Measurements from ENCODE around the gene BCL2.

The BCL2 gene

DNA sequence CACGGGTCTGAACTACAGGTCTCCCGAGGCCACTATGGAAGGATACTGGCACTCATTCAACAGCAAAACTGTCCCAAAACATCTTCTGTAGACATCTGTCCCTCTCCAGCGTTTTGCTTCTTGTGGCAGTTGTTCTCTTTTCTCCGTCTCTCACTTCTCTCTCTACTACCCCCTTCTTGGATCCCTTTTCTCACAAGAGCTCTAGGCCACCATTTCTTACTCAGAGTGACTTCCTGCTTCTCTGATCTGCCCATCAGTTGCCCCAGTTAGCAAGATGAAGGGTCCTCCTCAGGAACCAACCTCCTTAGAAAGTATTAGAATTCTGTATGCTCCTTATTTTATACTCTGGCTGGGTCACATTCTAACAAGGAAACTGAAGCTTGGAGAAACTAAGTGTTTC lies 32.6 kb downstream of the BCL2 start:
- no peak for DNase-seq (ENCODE audit: low read depth in 2 of 2)

DNA sequence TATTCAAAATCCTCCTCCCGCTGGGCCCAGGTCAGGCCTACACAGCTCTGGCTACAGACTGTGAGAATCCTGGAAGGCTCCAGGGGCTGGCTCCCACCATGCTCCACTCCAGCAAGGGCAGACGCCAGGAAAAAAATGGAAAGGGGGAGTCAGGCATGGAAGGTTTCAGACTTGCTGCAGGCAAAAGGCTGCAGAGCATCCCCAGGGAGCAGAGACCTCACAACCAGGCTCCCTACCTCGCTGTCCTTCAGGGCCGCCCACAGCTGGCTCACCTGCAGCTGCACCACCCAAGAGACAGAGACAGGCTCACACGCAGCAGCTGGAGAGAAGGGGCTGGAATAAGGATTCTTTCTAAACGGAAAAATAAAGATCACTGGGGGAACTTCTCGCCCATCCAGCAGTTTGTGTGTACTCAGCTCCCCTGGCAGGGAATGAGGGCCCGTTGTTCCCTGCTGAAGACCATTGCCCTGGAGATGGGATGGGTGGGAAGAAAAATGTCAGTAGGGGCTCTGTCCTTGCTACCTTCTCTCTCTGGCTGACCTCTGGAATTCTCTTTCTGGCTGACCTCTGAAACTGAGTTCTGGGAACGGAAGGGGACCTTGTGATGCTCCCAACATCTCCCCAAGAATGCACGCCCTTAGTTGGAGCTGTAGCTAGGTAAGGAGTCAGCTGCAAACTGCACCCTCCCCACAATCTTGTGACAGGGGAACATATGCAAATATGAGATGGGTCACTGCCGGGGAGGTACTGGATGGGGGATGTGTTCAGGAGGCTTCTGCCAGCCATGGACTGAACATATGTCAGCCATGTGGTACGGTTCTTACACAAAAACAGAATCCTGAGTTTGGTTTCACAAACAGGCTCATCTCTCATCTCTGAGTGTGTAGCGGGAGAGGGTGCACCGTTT lies 34.5 kb downstream of the BCL2 start:
- DNase-seq (ENCODE audit: low read depth in 2 of 2): no peak

DNA sequence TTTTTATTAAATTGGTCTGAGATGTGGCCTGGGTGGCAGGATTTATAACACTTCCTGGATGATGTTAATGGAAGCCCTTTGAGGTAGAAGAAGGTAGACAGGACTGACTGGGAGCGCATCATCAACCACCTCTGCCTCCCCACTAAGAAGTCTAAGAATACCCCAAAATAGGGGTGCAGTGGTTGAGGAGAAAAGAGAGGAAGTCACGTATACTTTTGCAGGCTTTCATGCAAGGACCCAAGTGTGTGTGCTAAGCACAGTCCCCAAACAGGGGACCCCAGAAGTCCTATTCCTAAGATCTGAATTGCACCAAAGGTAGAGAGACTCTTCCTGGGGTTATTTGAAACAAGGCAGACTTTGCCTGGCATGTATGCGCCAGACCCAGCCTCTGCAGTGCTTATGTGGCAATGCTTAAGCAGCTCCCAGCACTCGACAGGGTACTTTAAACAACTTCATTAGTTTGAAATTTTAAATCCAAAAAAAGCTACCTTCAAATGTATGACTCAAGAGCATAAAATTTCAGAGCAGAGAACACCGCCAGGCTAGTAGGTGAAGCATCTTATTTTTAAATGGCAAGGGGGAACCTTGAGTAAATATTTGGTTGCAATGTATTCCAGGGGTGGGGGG lies 35.3 kb downstream of the BCL2 start:
- DNase-seq (ENCODE audit: low read depth in 2 of 2): no peak

DNA sequence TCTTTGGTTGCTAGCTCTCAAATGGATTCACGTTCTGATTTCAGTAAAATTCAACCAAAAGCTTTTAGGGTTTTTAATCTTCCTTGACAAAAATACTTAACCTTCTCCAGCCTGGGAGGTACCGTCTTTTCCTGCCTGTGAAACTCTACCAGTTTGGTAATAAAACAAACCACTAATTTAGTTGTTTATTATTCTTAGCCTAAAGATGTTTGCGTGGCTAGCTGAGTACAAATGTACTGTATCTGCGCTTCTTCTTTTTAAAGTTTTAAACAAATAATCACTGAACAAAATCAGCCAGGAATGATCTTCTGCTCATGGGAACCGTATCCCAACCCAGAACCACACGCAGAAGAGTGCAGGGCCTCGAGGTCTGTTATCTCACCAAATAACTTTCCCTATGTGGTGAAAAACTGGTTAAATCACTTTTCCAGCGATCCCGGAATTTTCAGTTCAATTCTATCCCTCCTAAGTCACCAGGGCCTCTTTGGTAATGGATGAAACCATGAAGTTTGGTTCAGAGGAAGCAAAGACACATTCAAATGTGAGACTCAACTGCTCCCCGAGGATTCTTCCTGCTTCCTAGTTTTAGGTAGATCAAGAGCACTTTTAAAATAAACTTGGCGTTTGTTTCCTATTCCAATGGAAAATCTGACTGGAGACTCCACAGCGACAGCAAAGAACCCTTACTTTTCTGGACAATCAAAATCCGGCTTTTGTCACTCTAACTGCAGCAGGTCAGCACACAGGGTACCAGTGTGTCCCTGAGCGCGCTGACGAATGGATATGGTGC lies 36.1 kb downstream of the BCL2 start:
- DNase-seq (ENCODE audit: low read depth in 2 of 2): no peak

DNA sequence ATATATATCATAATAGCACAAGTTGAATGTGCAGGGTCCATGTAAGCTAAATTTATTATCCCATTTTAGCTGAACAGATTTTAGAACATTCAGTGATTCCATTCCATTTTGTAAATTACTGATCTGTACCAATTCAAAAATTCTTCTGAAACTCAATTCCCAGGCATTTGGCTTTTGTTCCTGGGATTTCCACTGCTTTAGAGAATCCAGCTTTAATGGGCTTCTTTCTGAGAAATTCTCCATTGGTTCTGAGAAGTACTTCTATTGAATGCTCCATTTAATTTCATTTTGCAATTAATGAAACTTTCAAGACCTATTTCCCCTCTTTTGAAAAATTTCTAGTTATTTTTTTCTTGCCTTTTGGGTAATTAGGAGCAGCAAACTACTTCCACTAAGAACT lies 36.8 kb downstream of the BCL2 start:
- DNase-seq (ENCODE audit: low read depth in 2 of 2): no peak

DNA sequence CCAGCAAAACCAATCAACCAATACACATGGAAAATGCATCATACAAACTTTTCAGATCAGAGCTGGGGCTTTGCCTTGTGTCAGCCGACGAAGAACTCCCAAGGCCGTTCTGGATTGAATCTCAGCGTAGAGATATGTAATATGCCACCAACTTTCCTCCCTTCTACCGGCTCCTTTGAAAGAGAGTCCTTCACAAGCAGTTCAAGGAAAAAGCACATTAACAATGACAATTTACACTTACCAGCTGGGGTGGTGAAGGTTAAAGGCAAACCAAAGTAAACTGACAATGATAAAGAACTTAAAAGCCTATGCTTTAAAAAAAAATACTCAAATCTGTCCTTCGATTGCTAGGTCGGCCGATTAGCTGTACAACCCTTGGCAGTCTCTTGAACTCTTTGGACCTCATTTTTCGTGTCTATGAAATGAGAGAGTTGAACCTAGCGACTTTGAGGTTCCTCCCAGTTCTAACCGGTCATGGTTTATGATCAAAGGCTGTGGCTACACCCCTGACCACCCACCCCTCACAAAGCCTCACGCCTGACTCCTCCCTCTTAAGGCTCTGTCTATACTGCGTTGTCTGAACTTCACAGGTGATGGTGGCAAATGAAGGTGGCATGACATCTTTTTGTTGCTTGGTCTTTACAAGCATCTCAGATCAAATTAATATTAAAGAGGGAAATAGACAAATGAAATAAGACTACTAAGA lies 46.2 kb downstream of the BCL2 start:
- DNase-seq (ENCODE audit: low read depth in 2 of 2): no peak

DNA sequence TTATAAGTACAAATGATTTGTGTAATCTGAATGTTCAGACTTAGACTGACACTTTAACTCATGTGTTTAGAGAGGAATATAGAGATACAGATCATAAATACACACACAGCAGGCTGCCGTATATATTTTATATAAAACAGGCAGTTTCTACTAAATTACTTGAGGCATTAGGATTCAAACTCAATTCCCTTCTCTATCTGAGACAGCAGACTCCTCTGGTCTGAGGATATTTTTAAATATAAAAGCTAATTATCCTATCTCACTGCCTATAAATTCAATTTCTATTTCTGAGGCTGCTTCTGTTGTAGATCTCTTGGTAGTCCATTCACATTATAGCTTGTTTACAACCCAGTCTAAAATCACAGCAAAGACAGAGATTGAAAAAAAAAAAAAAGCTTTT lies 46.9 kb downstream of the BCL2 start:
- no peak for DNase-seq (ENCODE audit: low read depth in 2 of 2)

DNA sequence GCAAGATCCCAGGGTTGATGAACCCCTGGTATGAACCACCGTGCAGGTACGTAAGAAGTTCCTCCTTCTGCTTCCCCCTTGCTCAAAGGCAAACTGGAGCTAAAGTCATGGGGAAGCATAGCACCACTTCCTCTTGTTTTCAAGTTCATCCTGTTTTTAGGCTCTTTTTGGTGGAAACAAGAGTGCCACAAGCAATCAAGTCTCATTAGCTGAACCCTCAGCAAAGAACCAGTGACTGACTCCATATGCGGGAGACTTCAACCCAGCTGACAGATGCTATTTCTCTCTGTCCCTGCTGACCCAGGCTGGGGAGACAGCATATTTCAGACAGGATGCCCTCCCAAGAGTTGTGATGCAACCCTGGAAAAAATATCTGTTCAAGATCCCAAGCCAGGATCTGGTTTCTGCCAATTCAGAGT lies 47.7 kb downstream of the BCL2 start:
- DNase-seq (ENCODE audit: low read depth in 2 of 2): no peak

DNA sequence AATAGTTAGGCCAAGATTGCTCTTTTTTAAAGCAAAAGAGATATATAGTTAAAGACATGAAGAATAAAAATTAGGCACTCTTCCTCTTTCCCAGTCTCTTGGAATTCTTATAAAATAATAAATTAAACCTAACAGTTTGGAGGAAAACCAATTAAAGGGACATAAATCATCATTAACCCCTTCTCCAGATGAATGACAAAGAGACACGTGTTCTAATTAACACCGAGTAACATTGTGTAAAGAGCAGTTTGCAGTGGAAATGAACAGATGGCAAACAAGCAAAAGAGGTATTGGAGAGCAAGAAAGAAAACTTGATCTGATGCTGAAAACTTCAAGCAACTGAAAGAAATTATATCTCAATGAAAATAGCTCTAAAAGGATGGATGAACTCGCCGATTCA lies 48.4 kb downstream of the BCL2 start:
- DNase-seq (ENCODE audit: low read depth in 2 of 2): no peak

DNA sequence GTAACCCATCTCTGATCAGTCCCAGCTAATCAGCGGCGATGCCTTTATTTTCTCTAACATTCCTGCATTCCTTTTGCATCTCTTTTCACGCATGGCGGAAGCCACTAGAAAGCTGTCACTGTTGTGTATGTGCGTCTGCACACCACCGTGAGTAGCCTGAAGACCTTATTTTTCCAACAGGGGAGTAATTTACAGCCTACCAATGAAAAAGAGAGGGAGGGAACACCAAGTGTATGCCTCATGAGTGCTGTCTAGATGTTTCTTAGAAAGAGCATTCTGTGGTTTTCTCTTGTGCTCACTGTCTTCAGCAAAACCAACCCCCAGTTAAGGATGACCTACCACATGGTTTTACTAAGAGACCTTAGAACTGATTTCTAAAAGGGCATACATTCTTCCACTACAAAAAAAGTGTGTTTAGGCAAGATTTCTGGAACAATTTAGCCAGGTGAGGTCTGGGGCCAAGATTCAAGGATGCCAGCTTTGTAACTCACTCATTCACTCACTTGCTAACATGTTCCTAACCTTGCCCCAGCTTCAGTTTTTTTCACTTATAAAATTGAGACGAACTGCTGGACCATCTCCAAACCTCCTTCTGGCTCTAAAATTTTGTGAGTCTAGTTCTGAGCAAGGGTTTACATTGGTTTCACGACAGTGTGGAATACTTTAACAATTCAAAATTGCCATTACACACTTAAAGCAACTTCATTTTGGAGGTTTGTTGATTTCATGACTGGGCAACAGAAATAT lies 51.4 kb downstream of the BCL2 start:
- DNase-seq (ENCODE audit: low read depth in 2 of 2): no peak

DNA sequence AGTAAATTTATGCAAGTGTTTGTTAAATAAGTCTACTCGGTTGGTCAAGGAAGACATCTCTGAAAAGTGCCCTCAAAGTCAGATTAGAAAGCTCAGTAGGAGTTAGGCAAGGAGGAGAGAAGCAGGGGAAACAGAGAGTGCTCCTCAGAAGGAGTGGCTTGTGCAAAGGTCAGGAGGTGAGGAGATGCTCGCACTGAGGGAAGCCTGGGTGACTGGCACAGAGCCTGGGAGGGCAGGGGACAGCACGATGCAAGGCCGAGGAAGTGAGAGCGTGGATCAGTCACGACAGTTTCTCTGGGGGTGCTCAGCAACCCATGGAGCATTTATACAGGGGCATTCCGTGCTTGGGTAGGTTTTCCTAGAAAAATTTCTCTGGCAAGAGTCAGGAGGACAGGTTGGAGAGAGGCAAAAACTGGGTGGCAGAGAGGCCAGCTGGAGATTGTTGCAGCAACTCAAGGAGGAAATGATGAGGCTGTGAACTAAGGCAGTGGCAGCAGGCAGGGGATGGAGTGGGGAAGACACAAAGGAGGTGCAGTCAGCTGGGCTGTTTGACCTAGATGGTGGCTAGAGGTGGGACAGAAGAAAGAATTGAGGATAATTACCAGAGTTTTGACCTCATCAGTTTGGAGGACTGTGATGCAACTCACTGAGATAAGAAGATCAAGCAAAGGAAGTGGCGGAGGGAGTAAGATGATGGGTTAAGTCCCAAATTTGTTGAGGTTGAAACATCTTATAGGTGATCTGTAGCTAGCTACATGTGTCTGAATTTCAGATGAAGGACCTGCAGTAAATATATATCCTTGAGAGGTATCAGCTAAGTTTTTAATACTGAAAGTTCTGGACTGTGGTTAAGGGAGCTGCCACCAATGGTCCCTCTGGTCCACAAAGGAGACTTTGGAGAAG lies 52.4 kb downstream of the BCL2 start:
- DNase-seq (ENCODE audit: low read depth in 2 of 2): no peak

DNA sequence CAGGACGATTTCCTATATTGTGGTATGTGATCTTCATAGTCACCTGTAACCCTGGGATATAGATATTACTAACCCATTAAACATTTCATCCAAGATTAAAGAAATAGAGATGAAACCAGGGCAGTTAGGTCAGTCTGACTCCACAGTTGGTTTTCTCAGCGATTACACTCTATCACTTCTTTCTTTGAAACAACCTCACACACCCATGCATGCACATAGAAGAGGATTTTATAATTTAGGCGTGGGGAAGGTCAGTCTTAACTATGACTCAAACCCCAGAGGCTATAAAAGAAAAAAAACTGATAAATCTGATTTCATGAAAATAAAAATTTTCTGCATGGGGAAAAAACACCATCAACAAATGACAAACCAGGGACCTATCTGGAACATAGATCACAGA lies 54.2 kb downstream of the BCL2 start:
- no peak for DNase-seq (ENCODE audit: low read depth in 2 of 2)

DNA sequence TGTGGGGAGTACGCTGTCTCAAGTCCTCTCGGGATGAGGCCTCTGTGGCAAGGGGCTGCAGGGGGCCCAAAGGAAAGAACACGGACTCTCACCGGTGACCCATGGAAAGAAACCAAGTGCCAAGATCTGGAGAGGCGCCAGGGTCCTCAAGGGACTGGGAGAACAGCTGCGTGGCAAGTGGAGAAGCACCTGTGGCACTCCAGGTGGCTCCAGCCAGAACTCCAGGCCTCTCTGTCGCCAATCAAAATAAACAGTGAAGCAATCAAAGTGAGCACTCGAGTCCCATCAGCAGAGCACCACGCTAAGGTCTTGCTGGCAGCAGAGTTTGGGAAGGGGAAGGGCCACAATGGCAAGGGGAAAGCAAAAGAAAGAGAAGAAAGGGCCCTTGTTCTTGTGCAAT lies 54.7 kb downstream of the BCL2 start:
- no peak for DNase-seq (ENCODE audit: low read depth in 2 of 2)

DNA sequence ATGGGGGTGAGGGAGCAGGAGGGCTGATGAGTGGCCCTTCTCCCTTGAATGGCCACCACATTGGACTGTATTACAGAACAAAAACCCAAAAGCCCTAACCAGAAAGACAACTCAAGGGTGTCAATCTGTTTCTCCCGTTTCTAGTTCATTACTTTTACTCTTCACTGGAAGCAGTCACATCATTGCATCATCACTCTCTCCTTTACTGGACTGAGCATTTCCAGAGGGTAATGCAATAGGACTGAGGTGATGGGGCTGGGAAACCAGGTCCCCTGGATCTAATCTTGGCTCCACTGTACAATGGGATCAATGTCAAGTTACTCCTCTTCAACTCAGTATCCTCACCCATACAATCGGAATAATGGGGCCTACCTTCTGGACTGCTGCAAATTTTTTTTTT lies 56.1 kb downstream of the BCL2 start:
- DNase-seq (ENCODE audit: low read depth in 2 of 2): no peak

DNA sequence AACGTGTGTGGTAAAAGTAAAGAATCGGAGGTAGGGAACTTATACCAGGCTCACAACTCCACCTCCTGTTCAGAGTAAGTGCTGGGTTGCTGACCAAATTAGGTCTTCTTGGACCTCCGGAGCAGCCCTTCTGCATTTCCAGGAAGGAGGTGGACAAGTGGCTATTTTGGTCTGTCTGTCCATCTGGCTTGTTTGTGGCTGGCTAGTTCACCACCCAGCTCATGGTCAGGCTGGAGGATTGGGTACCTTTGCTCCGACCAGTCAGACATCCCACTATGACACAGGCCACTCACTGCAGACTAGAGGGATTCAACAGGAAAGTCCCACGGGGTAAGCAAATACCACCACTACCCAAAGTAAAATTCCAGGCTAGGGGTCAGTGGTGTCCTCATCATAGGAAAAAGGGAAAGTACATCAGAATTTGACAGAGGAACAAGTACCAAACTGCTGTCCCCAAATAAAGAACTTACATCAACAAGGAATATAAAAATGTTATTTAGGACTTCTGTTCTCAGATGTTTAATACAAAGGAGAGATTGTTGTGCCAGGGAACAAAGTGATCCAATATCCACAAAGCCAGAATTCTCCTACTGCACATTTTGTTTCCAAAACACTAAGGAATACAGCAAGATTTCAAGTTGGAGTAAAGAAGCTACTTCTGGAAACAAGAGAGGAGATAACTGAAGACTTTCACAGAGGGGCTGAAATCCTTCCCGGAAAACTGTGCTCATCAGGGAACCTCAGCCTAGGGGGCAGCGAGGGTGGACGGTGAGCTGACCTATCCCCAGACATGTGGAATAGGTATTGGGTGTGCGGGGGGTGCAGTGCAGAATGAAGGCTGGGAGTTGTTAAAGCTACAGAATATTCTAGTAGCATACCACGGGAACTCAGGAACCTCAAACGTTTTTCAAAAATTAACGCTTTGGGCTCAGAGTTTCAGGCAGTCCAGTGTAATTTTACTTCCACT lies 56.9 kb downstream of the BCL2 start:
- DNase-seq (ENCODE audit: low read depth in 2 of 2): no peak

DNA sequence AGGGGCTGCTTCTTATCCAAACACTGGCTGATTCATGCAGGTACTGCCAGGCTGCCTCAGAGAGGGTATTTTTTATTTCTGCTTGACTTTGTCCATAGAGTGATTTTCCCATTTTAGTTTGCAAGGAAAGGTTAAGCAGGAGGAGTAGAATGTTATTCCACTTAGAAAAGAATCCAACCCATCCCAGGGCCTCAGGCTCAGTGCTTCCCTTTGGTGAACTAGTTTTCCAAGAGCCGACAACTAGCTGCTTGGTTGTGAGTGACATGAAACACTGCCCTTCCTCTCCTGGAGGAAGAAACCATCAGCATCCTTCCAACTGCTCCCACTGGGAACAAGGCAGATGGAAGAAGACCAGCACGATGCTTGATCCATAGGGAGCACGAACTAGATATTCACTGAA lies 58.5 kb downstream of the BCL2 start:
- DNase-seq (ENCODE audit: low read depth in 2 of 2): no peak

DNA sequence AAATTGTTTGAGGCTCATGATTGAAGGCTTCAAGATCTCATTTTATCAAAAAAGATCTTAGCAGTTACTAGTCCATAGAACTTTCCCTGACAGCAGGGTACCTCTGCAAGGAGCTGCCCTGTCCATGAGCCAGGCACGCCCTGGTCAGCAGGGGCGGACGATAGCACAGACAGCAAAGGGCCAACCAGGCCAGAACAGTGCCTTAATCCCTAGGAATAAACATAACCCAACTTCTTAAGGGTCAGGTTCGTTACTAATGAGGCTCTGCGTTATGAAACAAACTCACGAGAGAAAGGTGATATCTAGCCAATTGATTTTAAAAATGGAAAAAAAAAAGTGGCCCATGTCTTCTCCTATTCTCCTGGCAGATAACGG lies 59.2 kb downstream of the BCL2 start:
- DNase-seq (ENCODE audit: low read depth in 2 of 2): no peak

DNA sequence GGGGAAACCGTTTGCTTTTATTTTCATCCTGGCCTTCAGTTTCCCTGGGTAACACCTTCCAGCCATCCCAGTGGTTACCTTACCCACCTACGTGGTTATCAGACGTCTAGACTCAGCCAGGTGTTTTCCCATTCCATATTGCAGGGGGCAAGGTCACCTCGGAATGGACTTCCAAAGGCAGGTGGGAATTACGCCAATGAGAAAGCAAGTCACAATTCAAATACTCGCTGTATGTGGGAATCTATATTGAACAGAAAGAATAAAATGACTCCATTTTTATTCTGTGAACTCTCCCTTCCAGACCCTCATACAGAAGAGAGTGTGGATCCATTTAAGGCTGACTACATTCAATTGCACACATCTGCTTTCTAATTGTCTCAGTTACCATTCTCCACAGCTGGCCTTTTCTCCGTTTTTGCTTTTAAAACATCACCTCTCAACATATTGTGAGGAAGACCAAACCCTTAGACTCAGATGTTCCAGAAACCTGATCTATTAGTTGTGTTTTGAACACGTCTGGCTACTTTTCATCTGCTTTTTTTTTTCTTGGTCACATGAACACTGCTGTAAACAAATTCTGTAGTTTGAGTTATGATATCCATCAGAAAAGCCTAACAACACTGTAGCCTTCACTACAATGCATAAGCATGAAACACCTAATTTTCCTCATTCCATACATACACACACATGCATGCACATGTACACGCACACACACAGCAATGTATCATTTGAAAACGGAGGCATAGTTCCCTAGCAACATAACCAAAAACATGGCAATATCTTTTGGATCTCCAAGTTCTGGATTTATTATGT lies 59.8 kb downstream of the BCL2 start:
- no peak for DNase-seq (ENCODE audit: low read depth in 2 of 2)

Data from activated CD8-positive, alpha-beta memory T cell treated with anti-CD3 and anti-CD28 coated beads for 4 hours (primary cell).